ENCODE data around the gene GNL3L.

GNL3L gene

GRCh38 chrX:54509400-54509799, 20.6 kb upstream of the GNL3L start:
- ChIA-PET CTCF (no interaction called here), POLR2A (no interaction called here)
- Histone ChIP-seq H3K9me3 (ENCODE audit: control insufficient read depth, insufficient read depth, low read depth, low read length) (no peaks in the 10 kb centered on the region), H3K4me3 (ENCODE audit: low read depth, low read length) (no peak overlapping the region), H3K36me3 (ENCODE audit: control insufficient read depth in 2 of 2, insufficient read depth in 1 of 2, low read length in 2 of 2) (no peaks in the 10 kb centered on the region; a peak in 1 of 3 replicates), H3K4me1 (ENCODE audit: control insufficient read depth, insufficient read depth, low read length) (no peaks in the 10 kb centered on the region), H3K27ac (ENCODE audit: extremely low read depth, low read depth, low read length) (no peak overlapping the region)
- no peak for TF ChIP-seq ZNF623 (tag by site-specific recombination; IDR thresholded peaks at IDR 0.05)
- TF ChIP-seq REPIN1 (tag by site-specific recombination; IDR thresholded peaks at IDR 0.05; ENCODE audit: low read depth): no peak
- TF ChIP-seq SALL2 (tag by site-specific recombination; IDR thresholded peaks at IDR 0.05; ENCODE audit: borderline replicate concordance): no peak
- TF ChIP-seq ZNF266 (tag by site-specific recombination; IDR thresholded peaks at IDR 0.05; ENCODE audit: low read depth): no peak
- TF ChIP-seq BCL11B (tag by site-specific recombination; IDR thresholded peaks at IDR 0.05; ENCODE audit: low read depth): no peak

- TF ChIP-seq ZNF76 (tag by site-specific recombination; IDR thresholded peaks at IDR 0.05; ENCODE audit: borderline replicate concordance, low read depth): no peak
- TF ChIP-seq SP2 (tag by site-specific recombination; IDR thresholded peaks at IDR 0.05): peak; percentile 22
- no peak for TF ChIP-seq ZNF350 (tag by site-specific recombination; IDR thresholded peaks at IDR 0.05)
- POLR2A ChIA-PET: interaction anchor here (0.8 to 2.7 kb wide), 4 partner anchors 11 to 486 kb away, joined by 3 to 9 read pairs (median 6); partner anchors contain the start of gene TSR2
- Histone ChIP-seq H3K36me3 (ENCODE audit: control insufficient read depth in 2 of 2, insufficient read depth in 1 of 2, low read length in 2 of 2) (peaks cover 8 to 27% of the 10 kb centered on the region in 2 experiments; a peak in 2 of 3 replicates), H3K9me3 (ENCODE audit: control insufficient read depth, insufficient read depth, low read depth, low read length) (no peaks in the 10 kb centered on the region), H3K4me1 (ENCODE audit: control insufficient read depth, insufficient read depth, low read length) (no peaks in the 10 kb centered on the region), H3K27ac (ENCODE audit: extremely low read depth, low read depth, low read length) (peak overlapping the region; percentile 67; the same call in 1 of the 2 replicates), H3K4me3 (ENCODE audit: low read depth, low read length) (no peak overlapping the region)
- CTCF ChIA-PET: interaction anchor here (0.7 kb wide), 1 partner anchor 109 kb away, joined by 4 read pairs; no protein-coding TSS in a partner anchor
Observed at GRCh38 chrX:54529151-54529550, 868 bp upstream of the GNL3L start.

DNA sequence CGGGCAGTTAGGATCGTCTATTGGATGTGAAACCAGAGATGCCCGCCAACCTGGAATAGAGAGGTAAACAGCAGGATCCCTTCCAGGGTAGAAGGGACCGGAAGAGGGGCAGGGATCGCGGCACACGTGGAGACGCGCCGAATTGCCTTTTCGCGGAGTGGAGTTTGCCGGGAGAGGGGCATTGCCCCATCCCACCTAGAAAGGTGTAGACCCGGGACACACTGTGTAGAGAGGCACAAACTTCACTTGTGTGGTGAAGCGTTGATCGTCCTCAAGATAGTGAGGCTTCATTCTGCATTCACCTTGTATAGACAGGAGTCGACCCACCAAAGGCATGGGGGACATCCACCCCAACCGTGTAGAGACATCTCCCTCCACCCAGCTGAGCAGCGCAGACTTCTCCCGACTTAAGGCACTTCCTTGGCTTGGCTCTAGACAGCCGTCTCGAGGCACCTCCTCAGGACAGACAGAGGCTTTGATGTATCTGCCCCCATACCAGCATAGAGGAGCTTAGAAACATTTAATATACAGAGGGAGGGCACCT, 410 bp downstream of the GNL3L start:
- H3K27ac ChIP-seq (ENCODE audit: extremely low read depth, low read depth, low read length): peak overlapping the region; percentile 72
- H3K4me3 ChIP-seq (ENCODE audit: low read depth, low read length): peak overlapping the region; percentile 63
- ChIA-PET POLR2A (interaction anchor here (0.9 to 2.7 kb wide), 4 partner anchors 72 to 488 kb away, joined by 3 to 9 read pairs (median 6); partner anchors contain the start of gene TSR2), CTCF (no interaction called here)
- H3K9me3 ChIP-seq (ENCODE audit: control insufficient read depth, insufficient read depth, low read depth, low read length): no peaks in the 10 kb centered on the region
- peaks cover 8 to 33% of the 10 kb centered on the region in 2 experiments; a peak in 2 of 3 replicates for H3K36me3 ChIP-seq (ENCODE audit: control insufficient read depth in 2 of 2, insufficient read depth in 1 of 2, low read length in 2 of 2)
- no peaks in the 10 kb centered on the region; the same call in 1 of the 2 replicates for H3K4me1 ChIP-seq (ENCODE audit: control insufficient read depth, insufficient read depth, low read length)
- TF ChIP-seq ZNF239 (tag by site-specific recombination; IDR thresholded peaks at IDR 0.05) (no peak), ZBTB48 (tag by site-specific recombination; IDR thresholded peaks at IDR 0.05) (peak; percentile 22; the same call in 1 of the 2 replicates), ZBTB20 (tag by site-specific recombination; IDR thresholded peaks at IDR 0.05) (0 out of 2 replicates have a peak, but pooled peaks have one; percentile 9), KLF7 (tag by site-specific recombination; IDR thresholded peaks at IDR 0.05; ENCODE audit: borderline replicate concordance) (no peak), ZNF555 (tag by site-specific recombination; conservative IDR thresholded peaks at IDR 0.05) (no peak), ZNF621 (tag by site-specific recombination; IDR thresholded peaks at IDR 0.05) (no peak), SALL2 (tag by site-specific recombination; IDR thresholded peaks at IDR 0.05; ENCODE audit: borderline replicate concordance) (no peak), ZNF76 (tag by site-specific recombination; IDR thresholded peaks at IDR 0.05; ENCODE audit: borderline replicate concordance, low read depth) (0 out of 2 replicates have a peak, but pooled peaks have one; percentile 13), ZNF202 (tag by site-specific recombination; IDR thresholded peaks at IDR 0.05; ENCODE audit: borderline replicate concordance) (no peak), ZBTB11 (tag by site-specific recombination; conservative IDR thresholded peaks at IDR 0.05; ENCODE audit: low read depth) (peak; percentile 95), OVOL3 (tag by site-specific recombination; IDR thresholded peaks at IDR 0.05) (no peak), ZNF311 (tag by site-specific recombination; IDR thresholded peaks at IDR 0.05; ENCODE audit: borderline replicate concordance) (no peak)
- TF ChIP-seq, protein P1, sequence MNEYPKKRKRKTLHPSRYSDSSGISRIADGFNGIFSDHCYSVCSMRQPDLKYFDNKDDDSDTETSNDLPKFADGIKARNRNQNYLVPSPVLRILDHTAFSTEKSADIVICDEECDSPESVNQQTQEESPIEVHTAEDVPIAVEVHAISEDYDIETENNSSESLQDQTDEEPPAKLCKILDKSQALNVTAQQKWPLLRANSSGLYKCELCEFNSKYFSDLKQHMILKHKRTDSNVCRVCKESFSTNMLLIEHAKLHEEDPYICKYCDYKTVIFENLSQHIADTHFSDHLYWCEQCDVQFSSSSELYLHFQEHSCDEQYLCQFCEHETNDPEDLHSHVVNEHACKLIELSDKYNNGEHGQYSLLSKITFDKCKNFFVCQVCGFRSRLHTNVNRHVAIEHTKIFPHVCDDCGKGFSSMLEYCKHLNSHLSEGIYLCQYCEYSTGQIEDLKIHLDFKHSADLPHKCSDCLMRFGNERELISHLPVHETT (tag by site-specific recombination; IDR thresholded peaks at IDR 0.05): no peak
- TF ChIP-seq, protein P2, sequence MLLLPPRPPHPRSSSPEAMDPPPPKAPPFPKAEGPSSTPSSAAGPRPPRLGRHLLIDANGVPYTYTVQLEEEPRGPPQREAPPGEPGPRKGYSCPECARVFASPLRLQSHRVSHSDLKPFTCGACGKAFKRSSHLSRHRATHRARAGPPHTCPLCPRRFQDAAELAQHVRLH (tag by site-specific recombination; IDR thresholded peaks at IDR 0.05): peak; percentile 79
- TF ChIP-seq, protein P3, sequence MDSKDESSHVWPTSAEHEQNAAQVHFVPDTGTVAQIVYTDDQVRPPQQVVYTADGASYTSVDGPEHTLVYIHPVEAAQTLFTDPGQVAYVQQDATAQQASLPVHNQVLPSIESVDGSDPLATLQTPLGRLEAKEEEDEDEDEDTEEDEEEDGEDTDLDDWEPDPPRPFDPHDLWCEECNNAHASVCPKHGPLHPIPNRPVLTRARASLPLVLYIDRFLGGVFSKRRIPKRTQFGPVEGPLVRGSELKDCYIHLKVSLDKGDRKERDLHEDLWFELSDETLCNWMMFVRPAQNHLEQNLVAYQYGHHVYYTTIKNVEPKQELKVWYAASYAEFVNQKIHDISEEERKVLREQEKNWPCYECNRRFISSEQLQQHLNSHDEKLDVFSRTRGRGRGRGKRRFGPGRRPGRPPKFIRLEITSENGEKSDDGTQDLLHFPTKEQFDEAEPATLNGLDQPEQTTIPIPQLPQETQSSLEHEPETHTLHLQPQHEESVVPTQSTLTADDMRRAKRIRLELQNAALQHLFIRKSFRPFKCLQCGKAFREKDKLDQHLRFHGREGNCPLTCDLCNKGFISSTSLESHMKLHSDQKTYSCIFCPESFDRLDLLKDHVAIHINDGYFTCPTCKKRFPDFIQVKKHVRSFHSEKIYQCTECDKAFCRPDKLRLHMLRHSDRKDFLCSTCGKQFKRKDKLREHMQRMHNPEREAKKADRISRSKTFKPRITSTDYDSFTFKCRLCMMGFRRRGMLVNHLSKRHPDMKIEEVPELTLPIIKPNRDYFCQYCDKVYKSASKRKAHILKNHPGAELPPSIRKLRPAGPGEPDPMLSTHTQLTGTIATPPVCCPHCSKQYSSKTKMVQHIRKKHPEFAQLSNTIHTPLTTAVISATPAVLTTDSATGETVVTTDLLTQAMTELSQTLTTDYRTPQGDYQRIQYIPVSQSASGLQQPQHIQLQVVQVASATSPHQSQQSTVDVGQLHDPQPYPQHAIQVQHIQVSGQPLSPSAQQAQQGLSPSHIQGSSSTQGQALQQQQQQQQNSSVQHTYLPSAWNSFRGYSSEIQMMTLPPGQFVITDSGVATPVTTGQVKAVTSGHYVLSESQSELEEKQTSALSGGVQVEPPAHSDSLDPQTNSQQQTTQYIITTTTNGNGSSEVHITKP (tag by site-specific recombination; IDR thresholded peaks at IDR 0.05): peak; percentile 16; the same call in 1 of the 2 replicates
